ENCODE results near the gene MSMB. TPM values are rescaled to one million over a fixed set of nuclear protein-coding genes. Genes with fewer than 3 reads are reported as not detected.

Gene MSMB
- total and polyA plus RNA-seq, 2 of the 8 experiments (the other 6 are each of a cell fraction or from before 2014, with no cell fraction given), result not detected

GRCh38 chr10:46052057-46052790 is 6.2 kb upstream of the MSMB start:
- Histone ChIP-seq H2AK5ac (ENCODE audit: low read depth, low read length) (no peak overlapping the region), H3K36me3 (ENCODE audit: control insufficient read depth in 2 of 4, insufficient read depth in 4 of 4, low read length in 3 of 4) (no peaks in the 10 kb centered on the region), H3K4me1 (replicated peaks in 1 of 4; ENCODE audit: control insufficient read depth in 3 of 4, insufficient read depth in 4 of 4, low read length in 3 of 4) (peaks cover 2 to 14% (median 9%) of the 10 kb centered on the region in 4 experiments; a peak in 5 of 7 replicates), H2BK20ac (ENCODE audit: low read length) (no peak overlapping the region), H3K27ac (ENCODE audit: low read depth, low read length) (no peak overlapping the region), H3K79me1 (ENCODE audit: low read depth, low read length) (no peaks in the 10 kb centered on the region), H2BK120ac (replicated peaks; ENCODE audit: low read depth, low read length) (no peak overlapping the region), H3K79me2 (ENCODE audit: control insufficient read depth in 1 of 2, insufficient read depth in 2 of 2, low read length in 2 of 2) (no peaks in the 10 kb centered on the region), H3K23ac (ENCODE audit: insufficient read length) (no peak overlapping the region), H3K14ac (ENCODE audit: insufficient read length) (no peak overlapping the region), H4K91ac (replicated peaks; ENCODE audit: insufficient read length, low read length) (no peak overlapping the region), H3K23me2 (ENCODE audit: low read depth, low read length) (no peaks in the 10 kb centered on the region; the same call in 1 of the 2 replicates), H2BK5ac (ENCODE audit: low read depth, low read length) (no peak overlapping the region), H4K5ac (ENCODE audit: insufficient read length, low read depth, low read length) (no peak overlapping the region), H3K4me3 (ENCODE audit: extremely low read depth in 1 of 4, insufficient read depth in 2 of 4, low read depth in 3 of 4, low read length in 4 of 4) (no peak overlapping the region), H2BK12ac (ENCODE audit: low read depth, low read length) (no peak overlapping the region), H3K4ac (replicated peaks; ENCODE audit: insufficient read length, low read depth, low read length) (no peak overlapping the region), H2AFZ (ENCODE audit: low read length) (peak overlapping the region; percentile 2; the same call in 1 of the 2 replicates), H3K18ac (ENCODE audit: extremely low read depth, low read length) (no peak overlapping the region), H3K9ac (replicated peaks in 1 of 4; ENCODE audit: extremely low read depth in 1 of 4, low read depth in 3 of 4, low read length in 3 of 4) (no peak overlapping the region), H3K9me3 (ENCODE audit: insufficient read depth in 2 of 2, low read depth in 1 of 2, low read length in 1 of 2) (no peaks in the 10 kb centered on the region), H3K27me3 (replicated peaks in 1 of 4; ENCODE audit: control insufficient read depth in 3 of 4, extremely low read depth in 1 of 4, insufficient read depth in 3 of 4, low read length in 3 of 4) (no peaks in the 10 kb centered on the region), H3K4me2 (ENCODE audit: insufficient read depth in 1 of 2, low read depth in 2 of 2, low read length in 2 of 2) (no peak overlapping the region), H4K8ac (ENCODE audit: extremely low read depth, insufficient read depth, low read length) (no peak overlapping the region), H3K56ac (replicated peaks; ENCODE audit: insufficient read length, low read depth, low read length) (no peak overlapping the region), H4K20me1 (replicated peaks in 1 of 2; ENCODE audit: control insufficient read depth in 1 of 2, insufficient read depth in 2 of 2, low read length in 2 of 2) (no peaks in the 10 kb centered on the region), H2BK15ac (ENCODE audit: low read length) (no peak overlapping the region)
- 77% methylated on average over 7 of the region's 7 CpGs; no CpG with 5 or more reads in 1 of the 2 experiments for WGBS, 2 experiments (ENCODE audit: extremely low coverage in 1 of 2, insufficient coverage in 1 of 2, insufficient read length in 1 of 2, insufficient replicate concordance in 2 of 2, low coverage in 1 of 2, low lambda C conversion rate in 2 of 2, missing lambda C conversion rate in 1 of 2)
- DNase-seq (ENCODE audit: low read depth in 1 of 2, low spot score in 2 of 2) (no peak), FAIRE-seq (no peak)
- ChIA-PET POLR2A (ENCODE audit: partially characterized antibody) (no interaction called here), CTCF (ENCODE audit: partially characterized antibody) (interaction anchor here (1.5 kb wide), 1 partner anchor 18 kb away, joined by 3 read pairs; no protein-coding TSS in a partner anchor)
- no peak for TF ChIP-seq GTF2F1 (IDR thresholded peaks at IDR 0.05; ENCODE audit: borderline replicate concordance, low read depth, low read length)
- no peak for TF ChIP-seq KDM4A (IDR thresholded peaks at IDR 0.05; ENCODE audit: low read depth, low read length, severe bottlenecking)
- TF ChIP-seq SUZ12 (IDR thresholded peaks at IDR 0.05; ENCODE audit: low read length), result no peak
- no peak for TF ChIP-seq FOSL1 (IDR thresholded peaks at IDR 0.05; ENCODE audit: insufficient read depth, low read depth, low read length)

All from H1 (cell line).